Neural cell (in vitro differentiated cells): ENCODE results near the gene POLR3E.

Source experiments
- CTCF ChIP-seq: fragments of 450-650 bp; IDR thresholded peaks from 2 replicates; pipeline ENCODE4 v1.5.1; 2014; ENCODE audit warnings: antibody characterized with exemption, mild to moderate bottlenecking, moderate library complexity; ENCODE audit not compliant: poor library complexity, severe bottlenecking
- EP300 ChIP-seq: fragments of 450-650 bp; conservative IDR thresholded peaks from 2 replicates; pipeline ENCODE4 v1.6.1; 2014; ENCODE audit warnings: antibody characterized with exemption, mild to moderate bottlenecking, moderate library complexity; ENCODE audit not compliant: poor library complexity, severe bottlenecking
- EZH2 ChIP-seq: fragments of 200-600, 300-800 bp; shearing (Covaris generic), sonication (generic); IDR thresholded peaks from 2 replicates; pipeline ENCODE4 v1.6.1; 2014; ENCODE audit warnings: antibody characterized with exemption, low read length, borderline replicate concordance, mild to moderate bottlenecking; ENCODE audit not compliant: insufficient read depth, poor library complexity, severe bottlenecking
- SMC3 ChIP-seq: fragments of 450-650 bp; conservative IDR thresholded peaks from 2 replicates; pipeline ENCODE4 v1.6.1; 2014; ENCODE audit warnings: antibody characterized with exemption, mild to moderate bottlenecking, moderate library complexity; ENCODE audit not compliant: poor library complexity

GRCh38 chr16:22260490-22260889 is 36.7 kb upstream of the POLR3E start:
- TF ChIP-seq EZH2 (no peak), SMC3 (no peak), EP300 (no peak), CTCF (no peak)
